HG03097 (cell line): ENCODE measurements around the gene HOXD4.

Experiments
- ATAC-seq: cut with Tn5 transposase; IDR thresholded peaks from one replicate; pipeline ENCODE4 v1.9.1; 2021; ENCODE audit not compliant: unreplicated experiment, low FRiP score

HOXD4 gene

DNA sequence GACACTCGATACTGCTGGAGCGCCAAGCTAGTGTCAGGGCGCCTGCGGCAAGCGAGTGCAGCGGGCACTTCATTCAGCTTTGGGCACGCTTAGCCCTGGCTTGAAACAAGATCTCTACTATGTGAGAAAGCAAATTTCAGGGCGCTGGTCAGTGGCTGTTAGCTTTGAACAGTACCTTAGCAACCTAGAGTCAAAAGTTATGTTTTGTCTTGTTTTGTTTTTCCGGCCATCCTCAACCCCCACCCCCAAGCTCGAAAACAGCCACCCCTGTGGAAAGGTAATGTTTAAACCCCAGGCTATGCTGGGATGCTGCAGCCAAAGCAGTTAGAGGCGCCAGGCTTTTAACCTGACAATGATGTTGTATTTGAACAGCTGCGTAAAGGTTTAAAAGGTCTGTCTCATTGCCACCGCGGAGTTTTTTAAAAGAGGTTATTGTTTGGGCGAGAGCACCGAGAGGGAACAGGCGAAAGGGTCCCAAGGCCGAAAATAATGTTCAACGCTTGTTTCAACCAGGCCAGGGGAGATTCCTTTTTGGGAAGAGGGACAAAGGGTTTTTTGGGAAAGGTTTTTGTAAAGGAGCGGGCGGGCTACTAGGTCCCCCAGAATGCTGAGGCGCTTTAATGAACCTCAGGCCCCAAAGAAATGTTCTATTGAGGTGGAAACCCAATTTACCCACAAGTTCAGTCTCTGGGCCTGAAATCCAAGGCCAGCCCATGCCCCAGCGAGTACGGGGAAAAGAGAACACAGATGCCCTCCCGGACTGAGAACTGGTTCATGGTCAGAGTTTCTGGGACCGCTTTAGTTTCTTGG lies 37.0 kb upstream of the HOXD4 start:
- no peak for ATAC-seq

- no peak for ATAC-seq
Measured at GRCh38 chr2:176114930-176115625, 36.3 kb upstream of the HOXD4 start.

DNA sequence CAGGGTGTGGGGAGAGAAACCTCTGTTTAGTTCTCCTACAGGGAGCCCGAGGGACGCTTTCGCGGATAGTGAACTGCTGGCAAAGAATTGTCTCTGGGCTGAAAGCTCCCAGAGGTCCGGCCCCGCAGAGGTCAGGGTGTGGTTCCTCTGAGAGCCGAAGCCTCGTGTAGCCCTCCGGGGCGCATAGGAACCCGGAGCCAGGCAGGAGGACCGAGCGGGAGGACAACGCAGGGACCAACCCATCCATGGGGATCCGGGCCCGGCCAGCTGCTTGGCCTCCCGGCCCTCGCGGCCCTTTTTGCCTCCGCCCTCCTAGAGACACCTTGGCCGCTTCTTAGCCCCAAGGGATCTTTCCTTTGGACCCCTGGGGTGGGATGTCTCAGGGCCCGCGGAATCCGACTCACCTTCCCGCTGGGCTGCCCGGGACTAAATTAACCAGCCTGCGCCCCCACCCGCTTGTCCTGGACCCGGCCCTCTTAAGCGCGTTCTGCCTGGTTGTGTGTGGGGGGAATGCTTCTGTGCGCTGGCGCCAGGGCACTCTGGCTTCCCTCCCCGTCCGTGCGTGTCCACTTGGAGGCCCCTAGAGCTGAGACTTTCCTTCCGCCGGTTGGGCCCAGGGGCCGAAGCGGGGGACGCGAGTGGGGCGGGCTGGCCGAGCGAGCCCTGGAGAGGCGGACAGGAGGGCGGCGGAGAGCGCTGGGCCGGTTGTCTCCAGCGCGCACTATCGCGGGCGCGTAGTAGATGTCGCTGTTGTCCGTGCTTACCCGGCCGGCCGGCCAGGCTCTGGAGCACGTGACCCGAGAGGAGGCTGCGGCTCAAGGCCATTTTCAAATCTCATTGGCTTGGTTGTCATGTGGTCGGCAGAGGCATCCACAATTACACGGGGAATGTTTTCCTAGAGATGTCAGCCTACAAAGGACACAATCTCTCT lies 35.2 kb upstream of the HOXD4 start, which contains the start of gene HOXD10:
TSS of gene HOXD10 (plus strand) at position 896 of the 931 bp plus-strand sequence. CDS start 56 bp downstream, outside the sequence.
- no peak for ATAC-seq

GRCh38 chr2:176117162-176117822 lies 34.1 kb upstream of the HOXD4 start:
- ATAC-seq = no peak

DNA sequence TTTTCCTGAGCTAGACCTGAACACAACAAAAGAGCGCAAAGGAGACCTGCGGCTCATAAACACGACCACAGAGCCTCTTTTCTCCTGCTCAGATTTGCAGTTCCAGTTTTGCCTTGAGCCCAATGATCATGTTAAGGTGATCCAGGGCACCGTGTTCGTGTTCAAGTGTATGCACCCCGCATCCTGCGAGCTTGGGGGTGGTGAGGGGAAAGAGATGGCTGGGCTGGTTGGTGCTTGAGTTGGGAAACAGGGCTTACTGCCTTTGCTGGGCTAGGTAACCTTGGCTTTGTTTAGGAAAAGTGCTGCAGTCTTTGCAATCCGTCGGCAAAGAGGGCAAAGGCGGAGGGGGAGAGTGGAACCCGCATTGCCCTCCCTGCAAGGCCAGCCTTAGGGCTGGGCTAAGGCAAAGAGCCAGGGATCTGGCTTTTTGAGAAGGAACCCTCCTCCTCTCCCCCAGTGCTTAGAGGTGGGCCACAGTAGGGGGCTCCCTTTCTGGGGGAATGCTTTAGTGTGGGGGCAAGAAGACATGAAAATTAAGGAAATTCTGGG lies 33.5 kb upstream of the HOXD4 start:
- no peak for ATAC-seq

DNA sequence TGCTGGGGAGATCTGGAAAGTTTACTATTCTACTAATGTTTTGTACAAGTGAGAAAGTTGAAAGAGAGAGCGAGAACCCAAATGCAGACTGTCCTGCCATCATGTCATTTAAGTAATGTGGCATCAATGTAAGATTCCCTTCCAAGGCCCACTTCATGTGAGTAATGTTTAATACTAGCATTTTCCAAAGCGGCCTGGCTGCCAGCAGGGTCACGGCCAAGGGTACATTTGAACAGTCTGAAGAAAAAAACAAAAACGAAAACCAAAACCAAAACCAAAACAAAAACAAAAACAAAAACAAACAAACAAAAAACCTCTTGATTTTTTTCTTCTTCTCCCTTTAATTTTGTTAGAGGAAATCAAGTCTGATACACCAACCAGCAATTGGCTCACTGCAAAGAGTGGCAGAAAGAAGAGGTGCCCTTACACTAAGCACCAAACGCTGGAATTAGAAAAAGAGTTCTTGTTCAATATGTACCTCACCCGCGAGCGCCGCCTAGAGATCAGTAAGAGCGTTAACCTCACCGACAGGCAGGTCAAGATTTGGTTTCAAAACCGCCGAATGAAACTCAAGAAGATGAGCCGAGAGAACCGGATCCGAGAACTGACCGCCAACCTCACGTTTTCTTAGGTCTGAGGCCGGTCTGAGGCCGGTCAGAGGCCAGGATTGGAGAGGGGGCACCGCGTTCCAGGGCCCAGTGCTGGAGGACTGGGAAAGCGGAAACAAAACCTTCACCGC lies 32.6 kb upstream of the HOXD4 start:
- no peak for ATAC-seq

DNA sequence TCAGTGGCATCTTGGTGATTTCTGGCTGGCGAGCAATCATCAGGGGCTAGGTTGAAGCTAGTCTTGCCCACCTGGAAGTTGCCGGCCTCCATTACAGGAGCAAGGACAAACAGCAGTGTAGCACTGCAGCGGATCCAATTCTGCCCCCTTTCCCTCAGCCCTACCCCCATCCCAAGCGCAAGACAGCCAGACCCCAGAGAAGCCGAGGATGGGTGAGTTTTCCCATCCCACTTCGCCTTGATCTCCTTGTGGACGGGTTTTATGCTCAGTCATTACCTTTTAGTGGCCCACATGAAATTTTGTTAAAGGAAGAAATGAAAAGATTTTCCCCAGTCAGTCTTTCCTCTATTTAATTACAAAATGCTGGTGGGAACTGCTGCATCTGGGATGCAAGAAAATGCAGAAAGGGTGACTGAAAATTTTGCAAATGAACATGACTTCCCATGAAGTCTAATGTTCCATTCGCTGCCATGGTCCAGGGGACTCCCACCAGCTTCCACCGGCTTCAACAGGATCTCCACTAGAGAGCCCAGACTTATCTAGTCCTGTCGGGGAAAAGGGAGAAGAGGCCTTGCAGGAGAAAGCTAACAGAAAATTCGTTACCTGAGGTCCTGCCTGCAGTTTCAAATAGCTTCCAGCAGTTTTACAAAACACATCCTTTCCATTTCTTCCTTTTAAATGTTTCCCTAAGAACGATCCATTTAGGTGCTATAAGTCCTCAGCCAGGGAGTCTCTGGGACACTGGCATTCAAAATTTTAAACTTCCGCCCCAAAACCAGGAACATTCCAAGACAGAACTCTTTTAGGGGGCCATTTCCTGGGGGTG lies 30.8 kb upstream of the HOXD4 start:
- no peak for ATAC-seq

DNA sequence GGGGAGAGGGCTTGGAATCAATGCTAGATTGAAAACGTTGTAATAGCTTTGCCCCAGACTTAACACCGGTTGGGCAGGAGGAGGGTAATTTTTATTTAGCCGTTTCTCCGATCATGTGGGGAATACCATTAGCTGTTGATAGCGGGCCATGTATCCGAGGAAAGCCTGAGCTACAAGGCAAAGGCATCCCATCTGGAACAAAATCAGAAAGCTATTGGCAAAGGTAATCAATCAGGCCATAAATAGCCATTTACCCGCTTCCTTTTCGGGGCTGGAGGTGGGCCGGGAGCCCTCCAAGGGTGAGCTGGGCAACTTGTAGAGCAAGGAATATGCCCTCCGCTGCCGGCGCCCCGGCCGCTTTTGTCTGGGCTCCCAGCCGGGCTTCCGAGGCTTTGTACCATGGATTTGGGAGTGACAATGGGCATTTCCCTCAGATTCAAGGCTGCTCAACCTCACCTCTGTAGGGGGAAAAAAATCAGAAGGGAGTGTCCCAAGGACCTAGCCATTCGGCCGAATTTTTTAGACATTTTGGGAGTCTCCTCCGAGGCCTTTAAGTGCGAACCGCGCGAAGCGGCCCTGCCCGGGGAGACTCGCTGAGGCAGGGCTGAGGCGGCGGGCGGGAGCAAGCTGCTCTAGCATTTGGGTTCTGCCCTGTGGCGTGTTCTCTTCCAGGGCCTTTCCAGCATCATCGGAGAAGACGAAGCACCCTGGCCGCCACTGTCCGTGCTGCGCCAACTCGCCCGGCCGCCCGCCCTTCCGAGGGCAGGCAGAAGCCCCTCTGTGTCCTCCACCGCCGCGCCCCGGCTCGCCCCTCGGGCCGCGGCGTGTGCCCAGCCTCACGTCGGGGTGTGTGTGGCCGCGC lies 29.9 kb upstream of the HOXD4 start:
- no peak for ATAC-seq

GRCh38 chr2:176122052-176122682 lies 29.2 kb upstream of the HOXD4 start:
- ATAC-seq = no peak

- ATAC-seq = no peak
Measured at GRCh38 chr2:176122683-176123410, 28.5 kb upstream of the HOXD4 start, which contains the start of gene HOXD9. Gene HOXD9, plus strand, starts transcription at chr2:176122719. Its CDS starts 50 bp downstream, at chr2:176122769.

GRCh38 chr2:176123411-176124109 lies 27.8 kb upstream of the HOXD4 start:
- no peak for ATAC-seq

GRCh38 chr2:176124110-176124946 lies 27.0 kb upstream of the HOXD4 start:
- no peak for ATAC-seq

GRCh38 chr2:176124947-176125771 lies 26.2 kb upstream of the HOXD4 start:
- ATAC-seq = no peak

DNA sequence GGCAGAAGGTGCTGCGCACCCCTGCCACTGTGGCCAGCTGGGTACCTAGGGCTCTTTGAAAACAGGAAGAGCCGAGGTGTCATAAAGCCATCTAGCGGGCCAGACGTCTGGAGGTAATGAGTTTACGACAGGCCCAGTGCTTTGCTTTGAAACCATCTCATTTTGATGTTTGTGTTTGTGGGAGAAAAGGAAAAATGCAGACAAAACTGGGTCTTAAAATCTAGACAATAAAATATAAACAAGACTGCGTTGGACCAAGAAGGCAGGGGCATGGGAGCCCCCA lies 25.6 kb upstream of the HOXD4 start:
- no peak for ATAC-seq
